ENCODE data around the gene TBC1D2.

The TBC1D2 gene

GRCh38 chr9:98181746-98182068, 73.7 kb downstream of the TBC1D2 start:
- Histone ChIP-seq H3K27me3 (ENCODE audit: low read depth, low read length) (no peaks in the 10 kb centered on the region; the same call in 1 of the 2 replicates), H4K20me1 (ENCODE audit: insufficient read depth, low read length) (no peaks in the 10 kb centered on the region), H3K36me3 (replicated peaks; ENCODE audit: low read depth, low read length) (no peaks in the 10 kb centered on the region), H3K9me3 (ENCODE audit: insufficient read depth, low read length) (no peaks in the 10 kb centered on the region), H3K9ac (ENCODE audit: low read length) (no peak overlapping the region), H3K4me1 (ENCODE audit: low read length) (no peaks in the 10 kb centered on the region), H3K79me2 (ENCODE audit: low read length) (no peaks in the 10 kb centered on the region), H3K27ac (ENCODE audit: low read length) (no peak overlapping the region), H3K4me3 (ENCODE audit: low read length) (no peak overlapping the region), H2AFZ (ENCODE audit: low read depth, low read length) (no peak overlapping the region), H3K4me2 (ENCODE audit: low read length) (no peak overlapping the region)
- TF ChIP-seq EZH2phosphoT487 (IDR thresholded peaks at IDR 0.05; ENCODE audit: low read depth) (no peak), CTCF (IDR thresholded peaks at IDR 0.05; ENCODE audit: low read depth, low read length) (no peak)

- no peak for TF ChIP-seq EZH2phosphoT487 (IDR thresholded peaks at IDR 0.05; ENCODE audit: low read depth)
- no peak for TF ChIP-seq CTCF (IDR thresholded peaks at IDR 0.05; ENCODE audit: low read depth, low read length)
- no peaks in the 10 kb centered on the region for H4K20me1 ChIP-seq (ENCODE audit: insufficient read depth, low read length)
These were observed 74.5 kb downstream of the TBC1D2 start for GRCh38 chr9:98180996-98181395.

GRCh38 chr9:98178874-98179850, 76.3 kb downstream of the TBC1D2 start:
- H3K4me2 ChIP-seq (ENCODE audit: low read length), result no peak overlapping the region
- no peaks in the 10 kb centered on the region for H3K36me3 ChIP-seq (replicated peaks; ENCODE audit: low read depth, low read length)
- H3K79me2 ChIP-seq (ENCODE audit: low read length), result no peaks in the 10 kb centered on the region
- no peak overlapping the region for H2AFZ ChIP-seq (ENCODE audit: low read depth, low read length)
- no peaks in the 10 kb centered on the region for H3K9me3 ChIP-seq (ENCODE audit: insufficient read depth, low read length)
- H3K4me1 ChIP-seq (ENCODE audit: low read length), result no peaks in the 10 kb centered on the region
- TF ChIP-seq CTCF (IDR thresholded peaks at IDR 0.05; ENCODE audit: low read depth, low read length) (no peak), EZH2phosphoT487 (IDR thresholded peaks at IDR 0.05; ENCODE audit: low read depth) (no peak)
- H3K27me3 ChIP-seq (ENCODE audit: low read depth, low read length), result peaks cover 14% of the 10 kb centered on the region
- H4K20me1 ChIP-seq (ENCODE audit: insufficient read depth, low read length), result no peaks in the 10 kb centered on the region
- H3K4me3 ChIP-seq (ENCODE audit: low read length), result no peak overlapping the region
- no peak overlapping the region for H3K27ac ChIP-seq (ENCODE audit: low read length)
- no peak overlapping the region for H3K9ac ChIP-seq (ENCODE audit: low read length)

More at GRCh38 chr9:98180996-98181395, 74.5 kb downstream of the TBC1D2 start:
- no peak overlapping the region for H3K4me2 ChIP-seq (ENCODE audit: low read length)
- no peak overlapping the region for H3K9ac ChIP-seq (ENCODE audit: low read length)
- no peaks in the 10 kb centered on the region for H3K4me1 ChIP-seq (ENCODE audit: low read length)
- peaks cover 5% of the 10 kb centered on the region for H3K27me3 ChIP-seq (ENCODE audit: low read depth, low read length)
- no peaks in the 10 kb centered on the region for H3K79me2 ChIP-seq (ENCODE audit: low read length)
- H3K36me3 ChIP-seq (replicated peaks; ENCODE audit: low read depth, low read length), result no peaks in the 10 kb centered on the region
- H3K27ac ChIP-seq (ENCODE audit: low read length), result no peak overlapping the region
- no peaks in the 10 kb centered on the region for H3K9me3 ChIP-seq (ENCODE audit: insufficient read depth, low read length)
- H2AFZ ChIP-seq (ENCODE audit: low read depth, low read length), result no peak overlapping the region
- H3K4me3 ChIP-seq (ENCODE audit: low read length), result no peak overlapping the region

- H3K9ac ChIP-seq (ENCODE audit: low read length), result no peak overlapping the region
- TF ChIP-seq CTCF (IDR thresholded peaks at IDR 0.05; ENCODE audit: low read depth, low read length) (no peak), EZH2phosphoT487 (IDR thresholded peaks at IDR 0.05; ENCODE audit: low read depth) (no peak)
- no peaks in the 10 kb centered on the region for H3K79me2 ChIP-seq (ENCODE audit: low read length)
- no peaks in the 10 kb centered on the region for H4K20me1 ChIP-seq (ENCODE audit: insufficient read depth, low read length)
- no peak overlapping the region for H3K4me3 ChIP-seq (ENCODE audit: low read length)
- H2AFZ ChIP-seq (ENCODE audit: low read depth, low read length), result no peak overlapping the region
- H3K27ac ChIP-seq (ENCODE audit: low read length), result no peak overlapping the region
- H3K36me3 ChIP-seq (replicated peaks; ENCODE audit: low read depth, low read length), result no peaks in the 10 kb centered on the region
- peaks cover 3% of the 10 kb centered on the region; the same call in 1 of the 2 replicates for H3K4me1 ChIP-seq (ENCODE audit: low read length)
- no peaks in the 10 kb centered on the region for H3K9me3 ChIP-seq (ENCODE audit: insufficient read depth, low read length)
- H3K4me2 ChIP-seq (ENCODE audit: low read length), result no peak overlapping the region
- H3K27me3 ChIP-seq (ENCODE audit: low read depth, low read length), result peaks cover 14% of the 10 kb centered on the region
These were observed 78.8 kb downstream of the TBC1D2 start for GRCh38 chr9:98176391-98177259.
